Keratinocyte (primary cell): ENCODE data around the gene SLC44A1. TPM values are rescaled to one million over a fixed set of nuclear protein-coding genes. Genes with fewer than 3 reads are reported as not detected.

Source experiments
- DNase-seq: peaks from one replicate; pipeline ENCODE4 v3.0.0-alpha.2; 2011; ENCODE audit warnings: low read depth, missing footprints, low spot score
- FAIRE-seq: peaks from 2 replicates; lab custom pipeline; 2011; peaks lifted over from hg19 to GRCh38; lab: Jason Lieb, UNC
- H2AFZ ChIP-seq: 2 replicates; pipeline ENCODE4 v1.6.0; 2012; ENCODE audit warnings: low read length, control low read depth, inconsistent platforms; ENCODE audit not compliant: control insufficient read depth
- H3K27ac ChIP-seq: 2 replicates; pipeline ENCODE4 v1.5.1; 2011; ENCODE audit warnings: low read length; ENCODE audit not compliant: control insufficient read depth, insufficient read depth
- H3K27me3 ChIP-seq: 3 replicates; pipeline ENCODE4 v1.6.0; 2011; ENCODE audit warnings: low read length; ENCODE audit not compliant: control insufficient read depth, insufficient read depth; ENCODE audit errors: extremely low read depth
- H3K36me3 ChIP-seq, 2 experiments: 2 replicates in 1 of 2; 3 replicates in 1 of 2; pipeline ENCODE4 v1.5.1; 2011; ENCODE audit warnings: low read length in 2 of 2, mild to moderate bottlenecking in 1 of 2; ENCODE audit not compliant: control insufficient read depth in 2 of 2, insufficient read depth in 2 of 2; ENCODE audit errors: extremely low read depth in 1 of 2
- H3K4me1 ChIP-seq: 3 replicates; pipeline ENCODE4 v1.5.1; 2011; ENCODE audit warnings: low read length; ENCODE audit not compliant: control insufficient read depth, insufficient read depth; ENCODE audit errors: extremely low read depth
- H3K4me2 ChIP-seq: 3 replicates; pipeline ENCODE4 v1.6.0; 2011; ENCODE audit warnings: low read depth, low read length; ENCODE audit not compliant: control insufficient read depth, insufficient read depth; ENCODE audit errors: extremely low read depth
- H3K4me3 ChIP-seq, 3 experiments: fragments of 200-600 bp in 1 of 3; sonication (generic) in 1 of 3; 2 replicates in 2 of 3; 3 replicates in 1 of 3; pipeline ENCODE4 v1.5.1; 2011 to 2016; ENCODE audit warnings: low read length in 3 of 3, mild to moderate bottlenecking in 3 of 3, control low read depth in 2 of 3, inconsistent platforms in 1 of 3, low read depth in 1 of 3, mixed read lengths in 1 of 3, mixed run types in 1 of 3, moderate library complexity in 1 of 3; ENCODE audit not compliant: control insufficient read depth in 2 of 3, insufficient read depth in 2 of 3; ENCODE audit errors: extremely low read depth in 1 of 3
- H3K79me2 ChIP-seq: 2 replicates; pipeline ENCODE4 v1.6.0; 2012; ENCODE audit warnings: low read length; ENCODE audit not compliant: control insufficient read depth, insufficient read depth
- H3K9ac ChIP-seq: 3 replicates; pipeline ENCODE4 v1.6.0; 2011; ENCODE audit warnings: low read length; ENCODE audit not compliant: control insufficient read depth, insufficient read depth; ENCODE audit errors: extremely low read depth
- H3K9me1 ChIP-seq: 3 replicates; pipeline ENCODE4 v1.6.0; 2011; ENCODE audit warnings: low read length; ENCODE audit not compliant: control insufficient read depth, insufficient read depth; ENCODE audit errors: extremely low read depth
- H3K9me3 ChIP-seq: 2 replicates; pipeline ENCODE4 v1.5.1; 2012; ENCODE audit warnings: low read depth, low read length; ENCODE audit not compliant: control insufficient read depth
- H4K20me1 ChIP-seq: 3 replicates; pipeline ENCODE4 v1.6.0; 2011; ENCODE audit warnings: low read length; ENCODE audit not compliant: control insufficient read depth, insufficient read depth; ENCODE audit errors: extremely low read depth
- EZH2 ChIP-seq: IDR thresholded peaks from one replicate; pipeline ENCODE4 v1.6.1; 2012; ENCODE audit warnings: inconsistent platforms, mild to moderate bottlenecking, low read length, moderate library complexity
- dilution Hi-C: fragments of 300-500 bp; cut with MboI; formaldehyde crosslinking; loops from one replicate; pipeline ENCODE4 v1.7.0; 2020; ENCODE audit warnings: low sequenced_read_pairs; ENCODE audit not compliant: extremely low pct_ligation_motif_present
- polyA plus RNA-seq, 5 experiments: library from polyadenylated mRNA; depleted of rRNA in 3 of 5; stranded (reverse) in 3 of 5; stranded (forward) in 1 of 5; unstranded in 1 of 5; fragments of >200 nt; gene quantifications; 1 replicate in 1 of 5; 2 replicates in 3 of 5; 3 replicates in 1 of 5; pipeline versions ENCODE4 v1.2.1 to v1.2.3, GENCODE V29; 2011 to 2012; ENCODE audit warnings: missing spikeins in 2 of 5, low read depth in 1 of 5, low replicate concordance in 1 of 5
- TF ChIP-seq, protein P1 (sequence below), 3 experiments: IDR thresholded peaks in 1 of 3; conservative IDR thresholded peaks in 1 of 3; optimal IDR thresholded peaks in 1 of 3; 2 replicates in 2 of 3; 3 replicates in 1 of 3; pipeline versions ENCODE3 to v1.5.1; 2011; ENCODE audit warnings: low read length in 3 of 3, mild to moderate bottlenecking in 3 of 3, moderate library complexity in 2 of 3, control low read depth in 1 of 3, inconsistent platforms in 1 of 3; ENCODE audit not compliant: insufficient read depth in 2 of 3; ENCODE audit errors: extremely low read depth in 1 of 3

The SLC44A1 gene
- polyA plus RNA-seq, 1 donor (not counting 4 experiments of a cell fraction or from before 2014, with no cell fraction given) = 22.9 TPM

DNA sequence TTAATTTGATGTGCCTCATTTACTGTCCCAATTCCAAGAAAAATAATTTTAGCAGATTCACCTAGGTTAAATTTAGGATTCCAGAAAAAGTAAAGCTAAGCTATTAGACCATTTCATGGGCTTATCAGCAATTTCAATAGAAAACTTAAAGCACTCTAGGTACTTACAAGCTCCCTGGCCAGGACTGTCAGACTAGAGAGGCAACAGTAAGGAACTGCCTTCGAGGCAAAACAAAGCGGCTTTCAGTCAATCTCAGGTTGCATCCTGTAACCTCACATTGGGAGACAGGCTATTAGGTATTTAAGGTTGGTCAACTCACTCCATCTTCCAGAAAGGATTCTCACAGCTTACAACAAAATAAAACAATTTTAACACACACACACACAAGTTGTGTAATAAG, 154.7 kb downstream of the SLC44A1 start:
- Histone ChIP-seq H3K4me1 (no peaks in the 10 kb centered on the region), H3K79me2 (no peaks in the 10 kb centered on the region), H3K36me3 (no peaks in the 10 kb centered on the region), H4K20me1 (no peaks in the 10 kb centered on the region), H2AFZ (no peak overlapping the region), H3K27ac (no peak overlapping the region), H3K4me3 (no peak overlapping the region), H3K9ac (no peak overlapping the region), H3K9me1 (no peaks in the 10 kb centered on the region), H3K27me3 (no peaks in the 10 kb centered on the region), H3K9me3 (no peaks in the 10 kb centered on the region), H3K4me2 (no peak overlapping the region)
- TF ChIP-seq, protein P1, sequence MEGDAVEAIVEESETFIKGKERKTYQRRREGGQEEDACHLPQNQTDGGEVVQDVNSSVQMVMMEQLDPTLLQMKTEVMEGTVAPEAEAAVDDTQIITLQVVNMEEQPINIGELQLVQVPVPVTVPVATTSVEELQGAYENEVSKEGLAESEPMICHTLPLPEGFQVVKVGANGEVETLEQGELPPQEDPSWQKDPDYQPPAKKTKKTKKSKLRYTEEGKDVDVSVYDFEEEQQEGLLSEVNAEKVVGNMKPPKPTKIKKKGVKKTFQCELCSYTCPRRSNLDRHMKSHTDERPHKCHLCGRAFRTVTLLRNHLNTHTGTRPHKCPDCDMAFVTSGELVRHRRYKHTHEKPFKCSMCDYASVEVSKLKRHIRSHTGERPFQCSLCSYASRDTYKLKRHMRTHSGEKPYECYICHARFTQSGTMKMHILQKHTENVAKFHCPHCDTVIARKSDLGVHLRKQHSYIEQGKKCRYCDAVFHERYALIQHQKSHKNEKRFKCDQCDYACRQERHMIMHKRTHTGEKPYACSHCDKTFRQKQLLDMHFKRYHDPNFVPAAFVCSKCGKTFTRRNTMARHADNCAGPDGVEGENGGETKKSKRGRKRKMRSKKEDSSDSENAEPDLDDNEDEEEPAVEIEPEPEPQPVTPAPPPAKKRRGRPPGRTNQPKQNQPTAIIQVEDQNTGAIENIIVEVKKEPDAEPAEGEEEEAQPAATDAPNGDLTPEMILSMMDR (optimal IDR thresholded peaks at IDR 0.05 in 1 of 3, IDR thresholded peaks at IDR 0.05 in 1 of 3, conservative IDR thresholded peaks at IDR 0.05 in 1 of 3; ENCODE audit: extremely low read depth in 1 of 3, insufficient read depth in 2 of 3, low read length in 3 of 3) = no peak
- TF ChIP-seq EZH2 = no peak
- dilution Hi-C loops = no loop called here
- FAIRE-seq = no peak
- DNase-seq = no peak

DNA sequence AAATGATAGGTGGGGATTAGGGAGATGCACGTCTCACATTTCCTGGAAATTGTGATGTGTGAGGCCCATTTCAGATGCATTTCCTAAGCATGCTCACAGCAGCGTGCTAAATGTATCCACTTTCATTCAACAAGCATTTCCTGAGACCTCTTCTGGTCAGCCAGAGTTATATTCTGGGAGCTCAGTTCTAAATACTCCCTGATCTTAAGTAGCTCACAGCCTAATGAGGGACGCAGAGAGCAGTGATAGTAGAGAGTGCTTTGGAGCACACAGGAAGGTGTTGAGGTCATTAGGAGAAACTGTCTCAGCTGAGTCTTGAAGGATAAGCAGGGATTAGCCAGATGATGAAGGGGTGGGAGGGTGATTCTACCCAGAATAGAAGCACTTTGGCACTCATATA, 157.2 kb downstream of the SLC44A1 start:
- Histone ChIP-seq H3K9ac (no peak overlapping the region), H3K4me2 (no peak overlapping the region), H3K9me3 (no peaks in the 10 kb centered on the region), H3K4me1 (no peaks in the 10 kb centered on the region), H3K27me3 (no peaks in the 10 kb centered on the region), H3K4me3 (no peak overlapping the region), H3K9me1 (no peaks in the 10 kb centered on the region), H3K79me2 (no peaks in the 10 kb centered on the region), H2AFZ (no peak overlapping the region), H3K27ac (no peak overlapping the region), H4K20me1 (no peaks in the 10 kb centered on the region), H3K36me3 (no peaks in the 10 kb centered on the region)
- no peak for DNase-seq
- no peak for TF ChIP-seq EZH2
- TF ChIP-seq, protein P1 (optimal IDR thresholded peaks at IDR 0.05 in 1 of 3, IDR thresholded peaks at IDR 0.05 in 1 of 3, conservative IDR thresholded peaks at IDR 0.05 in 1 of 3; ENCODE audit: extremely low read depth in 1 of 3, insufficient read depth in 2 of 3, low read length in 3 of 3) = no peak
- FAIRE-seq = no peak
- dilution Hi-C loops = no loop called here
